ENCODE results near the gene CRACDL.

The CRACDL gene

DNA sequence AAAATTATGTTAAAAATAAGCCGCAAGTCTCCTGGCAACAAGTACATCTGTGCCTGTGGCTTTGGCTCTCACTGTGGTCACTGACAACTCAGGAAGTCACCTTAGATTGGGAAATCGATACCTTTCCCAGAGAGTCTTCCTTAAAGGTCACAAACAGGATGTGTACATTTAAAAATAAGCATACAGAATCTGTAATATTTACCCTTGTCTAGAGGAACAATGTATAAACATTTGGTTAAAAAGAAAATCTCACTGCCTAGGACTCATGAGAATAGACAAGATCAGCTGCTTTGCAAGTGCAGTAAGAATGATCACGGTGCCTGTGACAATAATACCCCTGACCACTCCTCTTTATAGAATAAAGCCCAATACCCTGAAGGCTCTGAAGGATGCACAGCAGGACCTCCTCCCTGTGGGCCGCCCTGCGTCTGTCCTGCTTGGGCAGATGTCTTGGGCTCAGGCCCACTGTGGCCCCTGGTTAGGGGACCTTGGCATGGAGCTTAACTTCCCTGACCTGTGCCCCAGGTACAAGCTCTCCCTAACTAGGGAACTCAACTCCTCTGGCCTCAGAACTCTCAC, 107.1 kb downstream of the CRACDL start:
- H3K4me3 ChIP-seq (ENCODE audit: low read length) = no peak overlapping the region
- no peak for DNase-seq (ENCODE audit: low read depth)
- TF ChIP-seq, protein P1, sequence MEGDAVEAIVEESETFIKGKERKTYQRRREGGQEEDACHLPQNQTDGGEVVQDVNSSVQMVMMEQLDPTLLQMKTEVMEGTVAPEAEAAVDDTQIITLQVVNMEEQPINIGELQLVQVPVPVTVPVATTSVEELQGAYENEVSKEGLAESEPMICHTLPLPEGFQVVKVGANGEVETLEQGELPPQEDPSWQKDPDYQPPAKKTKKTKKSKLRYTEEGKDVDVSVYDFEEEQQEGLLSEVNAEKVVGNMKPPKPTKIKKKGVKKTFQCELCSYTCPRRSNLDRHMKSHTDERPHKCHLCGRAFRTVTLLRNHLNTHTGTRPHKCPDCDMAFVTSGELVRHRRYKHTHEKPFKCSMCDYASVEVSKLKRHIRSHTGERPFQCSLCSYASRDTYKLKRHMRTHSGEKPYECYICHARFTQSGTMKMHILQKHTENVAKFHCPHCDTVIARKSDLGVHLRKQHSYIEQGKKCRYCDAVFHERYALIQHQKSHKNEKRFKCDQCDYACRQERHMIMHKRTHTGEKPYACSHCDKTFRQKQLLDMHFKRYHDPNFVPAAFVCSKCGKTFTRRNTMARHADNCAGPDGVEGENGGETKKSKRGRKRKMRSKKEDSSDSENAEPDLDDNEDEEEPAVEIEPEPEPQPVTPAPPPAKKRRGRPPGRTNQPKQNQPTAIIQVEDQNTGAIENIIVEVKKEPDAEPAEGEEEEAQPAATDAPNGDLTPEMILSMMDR (conservative IDR thresholded peaks at IDR 0.05; ENCODE audit: low read depth, low read length) = no peak

DNA sequence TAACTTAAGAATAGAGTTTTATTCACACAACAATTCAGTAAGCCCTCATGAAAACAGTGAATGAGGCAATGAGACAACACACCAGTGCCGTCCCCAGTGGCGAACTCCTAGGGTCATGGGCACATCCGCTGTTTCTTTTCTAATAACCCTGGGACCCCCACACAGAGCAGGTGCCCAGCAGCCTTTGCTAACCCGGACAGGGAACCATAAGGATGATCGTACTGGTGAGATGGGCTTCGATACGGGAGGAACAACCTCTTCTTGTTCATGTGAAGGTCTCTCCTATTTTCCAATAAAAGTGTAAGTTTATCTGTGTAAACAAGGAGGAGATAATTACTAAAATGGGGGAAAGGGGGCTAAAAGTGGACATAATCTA, 107.7 kb downstream of the CRACDL start:
- no peak overlapping the region for H3K4me3 ChIP-seq (ENCODE audit: low read length)
- TF ChIP-seq, protein P1 (conservative IDR thresholded peaks at IDR 0.05; ENCODE audit: low read depth, low read length) = no peak
- DNase-seq (ENCODE audit: low read depth) = no peak

DNA sequence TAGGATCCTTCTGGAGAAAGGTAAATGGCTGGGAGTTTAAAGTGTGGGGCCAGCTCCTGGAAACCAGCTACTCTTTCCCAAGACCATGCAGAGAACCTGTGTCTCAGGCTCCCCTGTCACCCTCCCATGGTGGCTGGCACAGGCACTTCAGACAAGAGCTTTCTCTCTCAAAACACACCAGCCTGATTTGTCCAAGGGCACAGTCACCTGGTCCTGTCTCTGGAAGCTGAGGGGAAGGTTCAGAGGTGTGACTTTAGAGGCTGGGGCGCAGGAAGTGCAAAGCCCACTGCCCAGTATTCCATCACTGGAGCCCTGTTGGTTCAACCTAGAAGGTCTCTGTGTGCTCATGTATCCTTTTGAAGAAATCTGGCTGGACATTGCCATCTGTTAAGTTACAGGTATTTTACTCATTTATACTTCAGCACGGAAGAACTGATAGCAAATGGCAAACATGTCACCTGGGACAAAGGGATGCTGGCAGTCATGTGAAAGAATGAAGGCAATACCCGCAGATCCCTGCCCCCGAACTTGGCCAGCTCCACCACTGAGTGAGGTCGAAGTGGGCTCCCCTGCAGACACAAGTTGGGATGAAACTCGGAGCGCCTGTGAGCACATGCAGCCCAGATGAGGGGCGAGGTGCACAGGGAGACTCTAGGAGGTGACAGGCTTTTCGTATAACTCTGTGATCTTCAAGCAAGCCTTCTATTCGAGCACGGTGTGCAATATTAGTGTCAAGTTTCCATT, 108.2 kb downstream of the CRACDL start:
- H3K4me3 ChIP-seq (ENCODE audit: low read length) = no peak overlapping the region

DNA sequence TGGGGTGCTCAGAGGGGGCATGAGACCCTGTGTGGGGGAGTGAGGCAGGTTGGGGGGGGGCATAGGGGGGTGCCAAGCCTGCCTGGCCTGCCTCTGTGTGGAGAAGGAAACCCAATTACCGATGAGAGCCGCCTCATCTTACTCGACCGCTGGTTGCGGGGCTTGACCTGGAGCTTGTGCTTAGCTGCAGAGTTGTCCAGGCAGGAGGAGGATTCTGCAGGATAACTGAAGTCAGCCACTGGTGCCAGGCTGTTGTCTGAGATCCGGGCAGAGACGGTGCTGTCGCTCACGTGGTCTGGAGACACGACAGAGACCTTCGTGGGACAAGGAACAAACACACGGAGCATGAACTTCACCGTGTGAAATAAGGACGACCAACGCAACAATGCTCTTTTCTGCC, 109.2 kb downstream of the CRACDL start:
- DNase-seq (ENCODE audit: low read depth) = no peak
- TF ChIP-seq, protein P1 (conservative IDR thresholded peaks at IDR 0.05; ENCODE audit: low read depth, low read length) = no peak
- H3K4me3 ChIP-seq (ENCODE audit: low read length) = no peak overlapping the region

More for the DNA sequence above, 108.2 kb downstream of the CRACDL start:
- TF ChIP-seq, protein P1 (conservative IDR thresholded peaks at IDR 0.05; ENCODE audit: low read depth, low read length) = no peak
- no peak for DNase-seq (ENCODE audit: low read depth)

DNA sequence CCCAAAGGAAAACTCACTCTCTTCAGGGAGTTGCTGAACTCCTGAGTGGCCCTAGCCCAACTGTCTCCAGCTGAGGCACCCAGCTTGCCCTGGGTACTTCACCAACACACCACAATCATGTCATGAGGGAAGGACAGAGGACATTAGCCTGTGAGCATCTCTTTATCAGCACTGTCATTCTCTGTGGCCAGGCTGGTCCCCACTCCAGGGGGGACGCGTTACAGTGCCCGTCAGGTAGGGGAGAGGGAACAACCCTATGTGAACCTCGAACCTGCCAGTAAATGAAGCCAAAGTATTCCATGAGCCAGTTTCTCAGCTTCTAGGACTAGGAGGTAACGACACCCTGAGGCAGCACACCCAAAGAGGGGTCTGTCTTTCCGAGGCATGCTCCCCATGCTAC, 110.2 kb downstream of the CRACDL start:
- no peak for DNase-seq (ENCODE audit: low read depth)
- no peak overlapping the region for H3K4me3 ChIP-seq (ENCODE audit: low read length)
- TF ChIP-seq, protein P1 (conservative IDR thresholded peaks at IDR 0.05; ENCODE audit: low read depth, low read length) = no peak

DNA sequence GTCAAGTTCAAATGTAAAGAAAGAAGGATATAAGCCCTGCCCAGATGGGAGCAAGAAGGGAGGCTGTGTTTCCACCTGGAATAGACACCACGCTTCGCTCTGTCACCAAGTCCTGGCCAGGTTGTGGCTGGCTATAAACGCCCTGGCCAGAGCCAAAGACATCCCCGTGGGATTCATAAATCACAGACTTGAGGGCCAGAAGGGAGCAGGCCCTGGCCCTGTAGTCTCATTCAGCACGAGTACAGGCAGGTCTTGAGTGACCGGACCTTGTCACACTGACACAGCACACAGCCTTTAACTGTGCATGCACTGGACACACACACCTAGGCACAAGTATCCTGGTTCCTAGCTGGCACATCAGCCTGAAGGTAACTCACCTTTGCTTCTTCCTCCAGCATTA, 110.6 kb downstream of the CRACDL start:
- DNase-seq (ENCODE audit: low read depth) = no peak

More for the DNA sequence above, 110.6 kb downstream of the CRACDL start:
- H3K4me3 ChIP-seq (ENCODE audit: low read length) = no peak overlapping the region
- TF ChIP-seq, protein P1 (conservative IDR thresholded peaks at IDR 0.05; ENCODE audit: low read depth, low read length) = no peak
